Measurements from ENCODE around the gene NFYB.

Gene NFYB

GRCh38 chr12:104137902-104138796, at the start of gene NFYB:
TSS of gene NFYB (minus strand) at chr12:104138210. CDS start at chr12:104135453, 2,757 bp downstream.
- TF ChIP-seq CTCF (IDR thresholded peaks at IDR 0.05; ENCODE audit: low read depth, low read length), result no peak
- H3K4me3 ChIP-seq (ENCODE audit: low read depth, low read length), result peak within 1 kb of the TSS; percentile 81

- H3K4me3 ChIP-seq (ENCODE audit: low read depth, low read length), result no peak overlapping the region
- TF ChIP-seq CTCF (IDR thresholded peaks at IDR 0.05; ENCODE audit: low read depth, low read length), result no peak
These were observed 49.6 kb upstream of the NFYB start for GRCh38 chr12:104187446-104188155.

GRCh38 chr12:104183443-104183842, 45.4 kb upstream of the NFYB start:
- H3K4me3 ChIP-seq (ENCODE audit: low read depth, low read length), result no peak overlapping the region
- no peak for TF ChIP-seq CTCF (IDR thresholded peaks at IDR 0.05; ENCODE audit: low read depth, low read length)

- no peak overlapping the region for H3K4me3 ChIP-seq (ENCODE audit: low read depth, low read length)
- TF ChIP-seq CTCF (IDR thresholded peaks at IDR 0.05; ENCODE audit: low read depth, low read length), result no peak
These were observed 44.8 kb upstream of the NFYB start for GRCh38 chr12:104182621-104183378.

GRCh38 chr12:104182144-104182543, 44.1 kb upstream of the NFYB start:
- no peak for TF ChIP-seq CTCF (IDR thresholded peaks at IDR 0.05; ENCODE audit: low read depth, low read length)
- H3K4me3 ChIP-seq (ENCODE audit: low read depth, low read length), result no peak overlapping the region

GRCh38 chr12:104181313-104181712, 43.3 kb upstream of the NFYB start:
- TF ChIP-seq CTCF (IDR thresholded peaks at IDR 0.05; ENCODE audit: low read depth, low read length), result no peak
- no peak overlapping the region for H3K4me3 ChIP-seq (ENCODE audit: low read depth, low read length)

Measured in WI38 (cell line).